Activated T-helper 17 cell treated with anti-CD3 and anti-CD28 coated beads, Interleukin-2, amount 50 U/mL, for 72 hours (primary cell): ENCODE measurements around the gene LY6G6C. TPM values are rescaled to one million over a fixed set of nuclear protein-coding genes. Genes with fewer than 3 reads are reported as not detected.
A peak's percentile ranks its signal among the peaks of the same experiment; 100 is the strongest.

Experiments
- ATAC-seq: fragments of 150-1000 bp; cut with Tn5 transposase; replicated peaks from 2 replicates; pipeline ENCODE4 v1.10.0; 2021; ENCODE audit warnings: mild to moderate bottlenecking, moderate library complexity
- H3K27ac Mint-ChIP-seq: one replicate; pipeline ENCODE4 v1.8.0; 2022; ENCODE audit warnings: mixed read lengths
- H3K27me3 Mint-ChIP-seq: one replicate; pipeline ENCODE4 v1.8.0; 2022; ENCODE audit warnings: mixed read lengths
- H3K36me3 Mint-ChIP-seq: one replicate; pipeline ENCODE4 v1.8.0; 2022; ENCODE audit warnings: low read depth, mild to moderate bottlenecking, mixed read lengths
- H3K4me1 Mint-ChIP-seq: one replicate; pipeline ENCODE4 v1.8.0; 2022; ENCODE audit warnings: mixed read lengths
- H3K4me3 Mint-ChIP-seq: one replicate; pipeline ENCODE4 v1.8.0; 2022; ENCODE audit warnings: mild to moderate bottlenecking, mixed read lengths
- H3K9me3 Mint-ChIP-seq: one replicate; pipeline ENCODE4 v1.8.0; 2022; ENCODE audit warnings: mixed read lengths
- total RNA-seq, 2 donors: library from RNA; stranded (reverse); gene quantifications; one replicate each; pipeline ENCODE4 v1.2.3, GENCODE V29; 2022

Gene LY6G6C
- total RNA-seq, 2 donors from 2014 or later: 0.64 TPM; not detected in 1

GRCh38 chr6:31736021-31736767, 14.6 kb upstream of the LY6G6C start, which contains the start of gene CLIC1:
Gene CLIC1, minus strand, starts transcription at chr6:31736530. Its CDS starts 230 bp downstream, at chr6:31736300.
- Mint-ChIP-seq H3K4me3 (peak within 1 kb of the TSS; percentile 98), H3K9me3 (no peaks in the 10 kb centered on the region), H3K36me3 (peaks cover 74% of the 10 kb centered on the region), H3K27ac (peak within 1 kb of the TSS; percentile 94), H3K4me1 (peaks cover 39% of the 10 kb centered on the region), H3K27me3 (no peaks in the 10 kb centered on the region)
- peak; percentile 59 for ATAC-seq

GRCh38 chr6:31734821-31735406, 13.4 kb upstream of the LY6G6C start:
- H3K4me1 Mint-ChIP-seq: peaks cover 40% of the 10 kb centered on the region
- peak; percentile 53 for ATAC-seq
- peak overlapping the region; percentile 94 for H3K27ac Mint-ChIP-seq
- peaks cover 74% of the 10 kb centered on the region for H3K36me3 Mint-ChIP-seq
- peak overlapping the region; percentile 98 for H3K4me3 Mint-ChIP-seq
- no peaks in the 10 kb centered on the region for H3K9me3 Mint-ChIP-seq
- no peaks in the 10 kb centered on the region for H3K27me3 Mint-ChIP-seq

- H3K9me3 Mint-ChIP-seq: no peaks in the 10 kb centered on the region
- no peaks in the 10 kb centered on the region for H3K27me3 Mint-ChIP-seq
- no peak for ATAC-seq
- peak overlapping the region; percentile 98 for H3K4me3 Mint-ChIP-seq
- peaks cover 36% of the 10 kb centered on the region for H3K4me1 Mint-ChIP-seq
- peak overlapping the region; percentile 94 for H3K27ac Mint-ChIP-seq
- peaks cover 75% of the 10 kb centered on the region for H3K36me3 Mint-ChIP-seq
These were observed 12.8 kb upstream of the LY6G6C start for GRCh38 chr6:31734247-31734820.

- Mint-ChIP-seq H3K9me3 (no peaks in the 10 kb centered on the region), H3K27ac (peak overlapping the region; percentile 68), H3K4me1 (peaks cover 33% of the 10 kb centered on the region), H3K27me3 (no peaks in the 10 kb centered on the region), H3K36me3 (peaks cover 81% of the 10 kb centered on the region), H3K4me3 (peak overlapping the region; percentile 98)
- no peak for ATAC-seq
These were observed 12.2 kb upstream of the LY6G6C start for GRCh38 chr6:31733734-31734133.

GRCh38 chr6:31732029-31732428, 10.5 kb upstream of the LY6G6C start:
- H3K4me3 Mint-ChIP-seq: peak overlapping the region; percentile 77
- no peaks in the 10 kb centered on the region for H3K9me3 Mint-ChIP-seq
- H3K4me1 Mint-ChIP-seq: peaks cover 19% of the 10 kb centered on the region
- ATAC-seq: no peak
- H3K27ac Mint-ChIP-seq: no peak overlapping the region
- no peaks in the 10 kb centered on the region for H3K27me3 Mint-ChIP-seq
- peaks cover 88% of the 10 kb centered on the region for H3K36me3 Mint-ChIP-seq

- Mint-ChIP-seq H3K27ac (peak overlapping the region; percentile 33), H3K9me3 (no peaks in the 10 kb centered on the region), H3K36me3 (peaks cover 84% of the 10 kb centered on the region), H3K4me3 (peak overlapping the region; percentile 77), H3K4me1 (peaks cover 33% of the 10 kb centered on the region), H3K27me3 (no peaks in the 10 kb centered on the region)
- ATAC-seq: no peak
These were observed 9.1 kb upstream of the LY6G6C start for GRCh38 chr6:31730631-31731086.

GRCh38 chr6:31729979-31730630, 8.6 kb upstream of the LY6G6C start:
- Mint-ChIP-seq H3K36me3 (peaks cover 79% of the 10 kb centered on the region), H3K4me1 (peaks cover 34% of the 10 kb centered on the region), H3K27ac (peak overlapping the region; percentile 33), H3K4me3 (peak overlapping the region; percentile 77), H3K27me3 (no peaks in the 10 kb centered on the region), H3K9me3 (no peaks in the 10 kb centered on the region)
- peak; percentile 44 for ATAC-seq

- H3K27ac Mint-ChIP-seq: no peak overlapping the region
- H3K9me3 Mint-ChIP-seq: no peaks in the 10 kb centered on the region
- ATAC-seq: peak; percentile 68
- H3K4me3 Mint-ChIP-seq: peak overlapping the region; percentile 77
- peaks cover 73% of the 10 kb centered on the region for H3K36me3 Mint-ChIP-seq
- H3K4me1 Mint-ChIP-seq: peaks cover 34% of the 10 kb centered on the region
- H3K27me3 Mint-ChIP-seq: no peaks in the 10 kb centered on the region
These were observed 8.0 kb upstream of the LY6G6C start for GRCh38 chr6:31729515-31729978.

- peak within 1 kb of the TSS; percentile 77 for H3K4me3 Mint-ChIP-seq
- no peaks in the 10 kb centered on the region for H3K27me3 Mint-ChIP-seq
- peaks cover 34% of the 10 kb centered on the region for H3K4me1 Mint-ChIP-seq
- peak; percentile 22 for ATAC-seq
- H3K9me3 Mint-ChIP-seq: no peaks in the 10 kb centered on the region
- H3K36me3 Mint-ChIP-seq: peaks cover 67% of the 10 kb centered on the region
- no peak within 1 kb of the TSS for H3K27ac Mint-ChIP-seq
These were observed 7.4 kb upstream of the LY6G6C start, which contains the start of gene DDAH2 for GRCh38 chr6:31728767-31729514. Gene DDAH2, minus strand, starts transcription at chr6:31729299. Its CDS starts 138 bp downstream, at chr6:31729161.

GRCh38 chr6:31727717-31728671, 6.4 kb upstream of the LY6G6C start:
- Mint-ChIP-seq H3K27me3 (no peaks in the 10 kb centered on the region), H3K27ac (peak overlapping the region; percentile 40), H3K4me1 (peaks cover 28% of the 10 kb centered on the region), H3K9me3 (no peaks in the 10 kb centered on the region), H3K36me3 (peaks cover 58% of the 10 kb centered on the region), H3K4me3 (peak overlapping the region; percentile 77)
- ATAC-seq: no peak

GRCh38 chr6:31727034-31727716, 5.6 kb upstream of the LY6G6C start:
- Mint-ChIP-seq H3K27ac (peak overlapping the region; percentile 40), H3K4me1 (peaks cover 28% of the 10 kb centered on the region), H3K36me3 (peaks cover 49% of the 10 kb centered on the region), H3K4me3 (peak overlapping the region; percentile 53), H3K9me3 (no peaks in the 10 kb centered on the region), H3K27me3 (no peaks in the 10 kb centered on the region)
- ATAC-seq: no peak

- peak; percentile 30 for ATAC-seq
- Mint-ChIP-seq H3K36me3 (peaks cover 35% of the 10 kb centered on the region), H3K27me3 (no peaks in the 10 kb centered on the region), H3K4me3 (peak overlapping the region; percentile 0), H3K9me3 (no peaks in the 10 kb centered on the region), H3K27ac (peak overlapping the region; percentile 35), H3K4me1 (peaks cover 32% of the 10 kb centered on the region)
These were observed 4.2 kb upstream of the LY6G6C start for GRCh38 chr6:31725502-31726350.
